GF-D8 (cell line): ENCODE data around the gene ST3GAL3.
A peak's percentile ranks its signal among the peaks of the same experiment; 100 is the strongest.

ENCODE experiments used
- DNase-seq: peaks from one replicate; lab custom pipeline; 2025; lab: John Stamatoyannopoulos, UW

ST3GAL3 gene

DNA sequence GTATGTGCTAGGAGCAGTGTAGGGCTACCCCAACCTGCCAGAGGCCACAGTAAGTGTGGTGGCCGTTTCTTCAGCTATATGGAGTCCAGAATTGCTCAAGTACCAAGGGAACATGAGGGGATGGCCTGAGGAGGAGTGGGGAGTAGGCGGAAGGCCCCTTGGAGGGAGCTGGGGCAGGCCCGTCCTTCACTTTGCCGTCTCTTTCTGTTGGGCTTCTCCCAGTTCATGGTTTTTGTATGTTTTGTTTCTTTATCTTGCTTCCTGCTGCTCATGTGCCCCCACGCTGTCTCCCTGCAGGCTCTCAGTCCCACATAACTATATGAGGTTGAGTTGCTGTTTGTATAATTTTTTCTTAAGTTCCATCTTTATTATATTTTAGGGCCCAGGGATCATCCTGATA lies 256.6 kb downstream of the ST3GAL3 start:
- DNase-seq: no peak

- no peak for DNase-seq
Observed at GRCh38 chr1:43965316-43965715, 258.0 kb downstream of the ST3GAL3 start.

- DNase-seq: no peak
Observed at GRCh38 chr1:43968348-43968948, 261.1 kb downstream of the ST3GAL3 start.

GRCh38 chr1:43969416-43969745 lies 262.0 kb downstream of the ST3GAL3 start:
- no peak for DNase-seq

DNA sequence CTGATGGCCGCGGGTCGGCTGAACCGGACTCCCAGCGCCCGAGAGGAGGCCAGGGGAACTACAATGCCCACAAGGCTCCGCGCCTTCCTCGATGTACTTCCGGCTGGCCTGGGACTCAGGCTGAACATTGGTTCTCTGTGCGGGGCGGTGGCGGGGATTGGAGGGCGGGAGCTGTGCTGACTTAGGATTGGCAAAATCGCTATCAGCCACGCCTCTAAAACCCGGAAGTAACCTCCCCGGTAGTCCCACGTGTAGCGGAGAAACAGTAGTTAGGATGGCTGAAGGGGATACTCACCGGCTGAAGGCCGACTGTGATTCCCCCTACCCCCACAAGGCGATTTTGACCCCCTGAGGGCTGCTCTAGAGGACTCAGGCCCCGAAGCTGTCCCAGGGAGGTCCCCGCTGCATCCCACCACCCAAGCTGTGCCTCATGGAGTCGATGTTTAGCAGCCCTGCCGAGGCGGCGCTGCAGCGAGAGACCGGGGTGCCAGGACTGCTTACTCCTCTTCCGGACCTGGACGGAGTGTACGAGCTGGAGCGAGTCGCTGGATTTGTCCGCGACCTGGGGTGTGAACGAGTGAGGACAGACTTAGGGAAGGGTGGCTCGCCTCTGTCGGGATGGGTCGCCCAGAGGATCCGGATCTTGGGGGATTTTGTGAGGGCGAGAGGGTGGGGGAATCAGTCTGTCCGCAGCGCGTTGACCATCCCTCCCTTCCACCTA lies 262.6 kb downstream of the ST3GAL3 start, which contains the start of gene DPH2:
DPH2 (plus strand) TSS at position 265 of the 721 bp plus-strand sequence; CDS start at position 431, 166 bp downstream.
- DNase-seq: peak; percentile 87

GRCh38 chr1:43970502-43970901 lies 263.2 kb downstream of the ST3GAL3 start:
- DNase-seq: no peak

GRCh38 chr1:43970911-43971310 lies 263.6 kb downstream of the ST3GAL3 start:
- DNase-seq: no peak

GRCh38 chr1:43971336-43971980 lies 264.1 kb downstream of the ST3GAL3 start:
- DNase-seq: no peak

GRCh38 chr1:43973981-43974442 lies 266.7 kb downstream of the ST3GAL3 start:
- DNase-seq: no peak

- DNase-seq: peak; percentile 78
Observed at GRCh38 chr1:43974443-43975248, 267.3 kb downstream of the ST3GAL3 start, which contains the start of gene ATP6V0B. Gene ATP6V0B, plus strand, starts transcription at chr1:43974960. Its CDS starts 81 bp downstream, at chr1:43975041.

DNA sequence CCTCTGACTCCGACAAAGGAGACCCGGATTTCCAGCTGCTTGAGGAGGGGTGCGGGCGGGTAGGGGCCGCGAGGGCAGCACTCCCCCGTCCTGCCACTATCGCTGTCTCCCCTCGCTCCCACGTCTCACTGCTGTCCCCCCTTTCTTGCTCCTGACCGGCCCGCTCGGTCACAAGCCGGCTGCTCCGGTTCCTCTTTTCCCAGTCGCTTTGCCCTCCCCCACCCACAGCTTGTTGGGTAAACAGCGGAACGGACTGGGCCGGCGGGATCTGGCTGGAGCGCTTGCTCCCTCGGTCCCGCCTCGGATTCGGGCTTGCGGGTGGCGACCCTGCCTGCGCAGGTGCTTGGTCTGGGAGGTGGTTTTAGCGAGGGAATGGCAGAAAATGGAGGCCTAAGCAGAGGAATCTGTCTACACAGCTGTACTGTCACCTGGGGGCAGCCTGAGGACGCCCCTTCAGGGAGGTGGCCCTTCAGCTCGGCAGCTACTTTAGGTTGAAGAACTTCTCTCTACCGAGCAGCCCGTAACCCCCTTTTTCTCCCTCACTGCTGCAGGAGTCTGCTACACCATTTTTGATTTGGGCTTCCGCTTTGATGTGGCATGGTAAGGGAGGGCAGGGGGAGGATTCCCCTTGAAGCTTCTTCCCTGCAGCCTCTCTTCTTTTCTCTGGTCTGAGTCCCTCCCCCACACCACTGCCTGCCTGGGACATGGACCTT lies 268.1 kb downstream of the ST3GAL3 start:
- peak; percentile 34 for DNase-seq

DNA sequence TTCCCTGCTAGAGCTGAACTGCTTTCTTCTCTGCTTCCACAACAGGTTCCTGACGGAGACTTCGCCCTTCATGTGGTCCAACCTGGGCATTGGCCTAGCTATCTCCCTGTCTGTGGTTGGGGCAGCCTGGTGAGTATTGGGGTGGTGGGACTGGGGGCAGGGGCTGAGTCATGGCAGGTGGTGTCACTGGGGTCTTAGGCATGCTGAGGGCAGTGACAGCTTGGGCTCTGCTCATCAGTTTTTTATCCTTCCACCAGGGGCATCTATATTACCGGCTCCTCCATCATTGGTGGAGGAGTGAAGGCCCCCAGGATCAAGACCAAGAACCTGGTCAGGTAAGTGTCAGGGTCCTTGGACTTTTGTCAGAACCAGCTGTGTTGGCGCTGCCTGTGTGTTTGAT lies 268.7 kb downstream of the ST3GAL3 start:
- no peak for DNase-seq

DNA sequence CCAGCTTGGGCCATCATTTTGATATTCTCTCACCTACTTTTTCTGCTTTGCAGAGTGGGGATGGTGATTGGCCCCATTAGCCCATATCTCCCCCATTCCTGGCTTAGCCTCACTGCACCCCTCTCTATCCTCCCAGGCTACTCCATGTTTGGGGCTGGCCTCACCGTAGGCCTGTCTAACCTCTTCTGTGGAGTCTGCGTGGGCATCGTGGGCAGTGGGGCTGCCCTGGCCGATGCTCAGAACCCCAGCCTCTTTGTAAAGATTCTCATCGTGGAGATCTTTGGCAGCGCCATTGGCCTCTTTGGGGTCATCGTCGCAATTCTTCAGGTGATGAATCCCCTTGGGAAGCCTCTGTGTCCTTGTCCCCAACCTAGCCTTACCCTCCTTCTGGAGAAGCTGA lies 269.6 kb downstream of the ST3GAL3 start:
- DNase-seq: no peak

DNA sequence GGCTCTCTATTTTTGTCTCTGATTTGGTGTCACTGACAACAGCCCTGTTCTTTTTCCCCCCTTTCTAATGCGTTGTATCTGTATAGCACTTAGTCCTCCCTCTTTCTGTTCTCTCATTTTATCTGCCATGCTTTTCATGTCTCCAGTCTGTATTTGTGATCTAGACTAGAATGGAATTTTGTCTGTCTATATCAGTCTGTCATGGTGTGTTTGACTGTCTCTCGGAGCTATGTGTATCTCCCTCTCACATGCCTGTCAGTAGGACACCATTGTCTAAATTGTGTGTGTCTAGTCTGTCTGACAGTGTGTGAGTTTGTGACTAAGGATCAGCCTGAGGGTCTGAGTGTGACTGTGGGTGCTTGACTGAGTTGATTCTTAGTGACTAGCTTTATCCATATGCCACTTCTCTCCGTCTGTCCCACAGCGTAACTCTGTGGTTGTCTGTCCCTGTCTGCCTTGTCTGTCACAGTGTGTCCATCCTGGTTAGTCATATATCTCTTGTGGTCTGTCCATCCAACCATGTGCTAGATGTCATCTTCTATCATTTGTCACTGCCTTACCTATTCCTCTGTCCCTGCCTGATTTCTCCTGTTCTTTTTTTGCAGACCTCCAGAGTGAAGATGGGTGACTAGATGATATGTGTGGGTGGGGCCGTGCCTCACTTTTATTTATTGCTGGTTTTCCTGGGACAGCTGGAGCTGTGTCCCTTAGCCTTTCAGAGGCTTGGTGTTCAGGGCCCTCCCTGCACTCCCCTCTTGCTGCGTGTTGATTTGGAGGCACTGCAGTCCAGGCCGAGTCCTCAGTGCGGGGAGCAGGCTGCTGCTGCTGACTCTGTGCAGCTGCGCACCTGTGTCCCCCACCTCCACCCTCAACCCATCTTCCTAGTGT lies 270.3 kb downstream of the ST3GAL3 start:
- no peak for DNase-seq

DNA sequence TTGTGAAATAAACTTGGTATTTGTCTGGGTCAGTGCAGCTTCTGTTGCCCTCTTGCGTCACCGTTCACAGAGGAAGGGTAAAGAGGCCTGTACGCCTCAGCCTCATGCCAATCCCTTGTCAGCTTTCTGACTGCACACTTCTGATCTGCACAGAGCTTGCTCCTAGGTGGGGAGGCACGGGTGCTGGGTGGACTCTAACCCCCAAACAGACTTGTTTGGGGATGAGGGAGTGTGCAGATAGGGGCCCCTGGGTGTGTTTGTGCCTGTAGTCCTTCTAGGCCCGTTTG lies 270.9 kb downstream of the ST3GAL3 start:
- no peak for DNase-seq

DNA sequence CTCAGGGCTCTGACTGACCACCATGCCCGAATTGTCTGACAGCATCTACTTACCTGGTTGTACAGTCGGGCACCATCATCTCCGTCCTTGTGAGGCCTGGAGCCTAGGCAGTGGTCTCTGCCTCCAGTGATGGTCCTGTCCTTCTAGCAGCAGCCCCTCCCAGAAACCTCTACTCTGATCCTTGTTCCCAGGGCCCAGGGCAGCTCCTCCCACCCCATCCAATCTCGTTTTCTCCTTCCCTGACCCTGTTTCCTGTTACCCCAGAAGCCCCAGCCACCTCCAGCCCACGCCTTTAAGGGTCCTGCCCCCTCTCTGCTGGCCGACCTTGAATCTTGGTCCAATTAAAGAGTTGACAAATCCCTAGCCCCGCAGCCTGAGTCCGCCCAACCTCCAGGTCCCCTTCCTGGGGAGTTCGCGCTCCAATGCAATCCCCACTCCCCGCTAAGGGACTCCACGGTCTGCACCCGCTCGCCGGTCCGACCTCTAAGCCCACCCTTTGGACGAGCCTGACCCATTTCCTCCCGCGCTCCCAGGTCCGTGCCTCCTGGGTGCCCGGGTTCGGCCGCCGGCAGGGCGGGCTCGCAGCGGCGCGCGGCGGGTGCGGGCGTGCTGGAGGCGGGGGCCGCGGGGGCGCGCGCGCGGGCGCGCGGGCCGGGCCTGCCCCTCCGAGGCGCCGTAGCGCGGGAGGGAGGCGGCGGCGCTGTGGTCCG lies 271.4 kb downstream of the ST3GAL3 start, which contains the start of gene B4GALT2:
B4GALT2 (plus strand) TSS at position 660 of the 710 bp plus-strand sequence. CDS start 1,951 bp downstream, outside the sequence.
- no peak for DNase-seq

GRCh38 chr1:43979261-43979527 lies 271.9 kb downstream of the ST3GAL3 start:
- DNase-seq: no peak

- no peak for DNase-seq
Observed at GRCh38 chr1:43979528-43980254, 272.4 kb downstream of the ST3GAL3 start.
